Measurements from ENCODE around the gene IL4I1.

IL4I1 gene

GRCh38 chr19:49904136-49904535 is 7.4 kb upstream of the IL4I1 start:
- no peak overlapping the region for H3K4me3 ChIP-seq (ENCODE audit: low read length in 2 of 2)
- H3K27ac ChIP-seq (replicated peaks; ENCODE audit: low read length): no peak overlapping the region
- no peak overlapping the region for H2BK12ac ChIP-seq (ENCODE audit: low read length)
- no peak overlapping the region for H3K23ac ChIP-seq (ENCODE audit: low read depth, low read length, poor library complexity)
- H3K27me3 ChIP-seq (ENCODE audit: control insufficient read depth in 3 of 3, insufficient read depth in 3 of 3, low read depth in 1 of 3, low read length in 3 of 3): peaks cover 0 to 1% (median 0%) of the 10 kb centered on the region in 3 experiments
- peaks cover 4% of the 10 kb centered on the region for H3K79me1 ChIP-seq (ENCODE audit: low read depth, low read length)
- peaks cover 0 to 2% of the 10 kb centered on the region in 2 donors for H3K9me3 ChIP-seq (replicated peaks in 1 of 2; ENCODE audit: control insufficient read depth in 2 of 2, insufficient read depth in 1 of 2, low read depth in 1 of 2, low read length in 2 of 2)
- H2BK5ac ChIP-seq (ENCODE audit: low read length): no peak overlapping the region
- no peak for DNase-seq (ENCODE audit: low spot score)
- no peak overlapping the region for H3K14ac ChIP-seq (ENCODE audit: low read length)
- H3K36me3 ChIP-seq (replicated peaks in 1 of 2; ENCODE audit: control insufficient read depth in 2 of 2, insufficient read depth in 2 of 2, low read length in 2 of 2): peaks cover 28 to 35% of the 10 kb centered on the region in 2 donors
- H3K4me2 ChIP-seq (ENCODE audit: insufficient read depth, low read length, poor library complexity, severe bottlenecking): no peak overlapping the region
- no peak overlapping the region for H4K91ac ChIP-seq (ENCODE audit: low read depth, low read length, poor library complexity)
- H3K4ac ChIP-seq (ENCODE audit: low read length): no peak overlapping the region
- no peak overlapping the region for H2BK120ac ChIP-seq (ENCODE audit: low read depth, low read length)
- no peak overlapping the region for H2AK5ac ChIP-seq (ENCODE audit: low read depth, low read length)
- no peak overlapping the region for H4K8ac ChIP-seq (ENCODE audit: low read depth, low read length)
- H3K18ac ChIP-seq (ENCODE audit: low read length): no peak overlapping the region
- H3K4me1 ChIP-seq (ENCODE audit: control insufficient read depth in 2 of 2, insufficient read depth in 1 of 2, low read depth in 1 of 2, low read length in 2 of 2): no peaks in the 10 kb centered on the region
- H3K9ac ChIP-seq (ENCODE audit: low read depth, low read length, poor library complexity): no peak overlapping the region
- no peak overlapping the region for H2BK15ac ChIP-seq (ENCODE audit: low read length)
- WGBS, 2 donors (ENCODE audit: extremely low coverage in 2 of 2, insufficient read length in 2 of 2, insufficient replicate concordance in 1 of 2): no CpG with 5 or more reads among the region's 6 CpGs
- no peak overlapping the region for H2AFZ ChIP-seq (ENCODE audit: low read length)

GRCh38 chr19:49895566-49896297 is 955 bp downstream of the IL4I1 start:
- no peak overlapping the region for H3K4me3 ChIP-seq (ENCODE audit: low read length in 2 of 2)
- H3K4me1 ChIP-seq (ENCODE audit: control insufficient read depth in 2 of 2, insufficient read depth in 1 of 2, low read depth in 1 of 2, low read length in 2 of 2): peaks cover 5 to 6% of the 10 kb centered on the region in 2 donors
- H4K8ac ChIP-seq (ENCODE audit: low read depth, low read length): no peak overlapping the region
- H3K4ac ChIP-seq (ENCODE audit: low read length): no peak overlapping the region
- H3K18ac ChIP-seq (ENCODE audit: low read length): peak overlapping the region; percentile 38
- H3K9me3 ChIP-seq (replicated peaks in 1 of 2; ENCODE audit: control insufficient read depth in 2 of 2, insufficient read depth in 1 of 2, low read depth in 1 of 2, low read length in 2 of 2): no peaks in the 10 kb centered on the region
- peak overlapping the region; percentile 95 for H2BK15ac ChIP-seq (ENCODE audit: low read length)
- H3K9ac ChIP-seq (ENCODE audit: low read depth, low read length, poor library complexity): no peak overlapping the region
- H2AFZ ChIP-seq (ENCODE audit: low read length): no peak overlapping the region
- peak overlapping the region; percentile 10 for H3K14ac ChIP-seq (ENCODE audit: low read length)
- no peaks in the 10 kb centered on the region for H3K36me3 ChIP-seq (replicated peaks in 1 of 2; ENCODE audit: control insufficient read depth in 2 of 2, insufficient read depth in 2 of 2, low read length in 2 of 2)
- peak overlapping the region; percentile 6 for H2BK12ac ChIP-seq (ENCODE audit: low read length)
- peak overlapping the region; percentile 92 for H2AK5ac ChIP-seq (ENCODE audit: low read depth, low read length)
- H3K27me3 ChIP-seq (ENCODE audit: control insufficient read depth in 3 of 3, insufficient read depth in 3 of 3, low read depth in 1 of 3, low read length in 3 of 3): peaks cover 0 to 14% (median 0%) of the 10 kb centered on the region in 3 experiments
- no peak overlapping the region for H3K23ac ChIP-seq (ENCODE audit: low read depth, low read length, poor library complexity)
- no peaks in the 10 kb centered on the region for H3K79me1 ChIP-seq (ENCODE audit: low read depth, low read length)
- DNase-seq (ENCODE audit: low spot score): no peak
- WGBS, 2 donors (ENCODE audit: extremely low coverage in 2 of 2, insufficient read length in 2 of 2, insufficient replicate concordance in 1 of 2): no CpG with 5 or more reads among the region's 17 CpGs
- no peak overlapping the region for H2BK120ac ChIP-seq (ENCODE audit: low read depth, low read length)
- no peak overlapping the region for H3K27ac ChIP-seq (replicated peaks; ENCODE audit: low read length)
- H4K91ac ChIP-seq (ENCODE audit: low read depth, low read length, poor library complexity): no peak overlapping the region
- no peak overlapping the region for H2BK5ac ChIP-seq (ENCODE audit: low read length)
- H3K4me2 ChIP-seq (ENCODE audit: insufficient read depth, low read length, poor library complexity, severe bottlenecking): no peak overlapping the region

- Histone ChIP-seq H3K4me2 (ENCODE audit: insufficient read depth, low read length, poor library complexity, severe bottlenecking) (no peak overlapping the region), H3K4me1 (ENCODE audit: control insufficient read depth in 2 of 2, insufficient read depth in 1 of 2, low read depth in 1 of 2, low read length in 2 of 2) (peaks cover 5 to 9% of the 10 kb centered on the region in 2 donors)
These were observed 1.7 kb downstream of the IL4I1 start for GRCh38 chr19:49894879-49895565.

GRCh38 chr19:49894011-49894664 is 2.5 kb downstream of the IL4I1 start:
- WGBS, 2 donors (ENCODE audit: extremely low coverage in 2 of 2, insufficient read length in 2 of 2, insufficient replicate concordance in 1 of 2): no CpG with 5 or more reads among the region's 18 CpGs
- H3K9ac ChIP-seq (ENCODE audit: low read depth, low read length, poor library complexity): no peak overlapping the region
- peaks cover 5 to 9% of the 10 kb centered on the region in 2 donors for H3K4me1 ChIP-seq (ENCODE audit: control insufficient read depth in 2 of 2, insufficient read depth in 1 of 2, low read depth in 1 of 2, low read length in 2 of 2)
- no peak overlapping the region for H4K91ac ChIP-seq (ENCODE audit: low read depth, low read length, poor library complexity)
- no peak overlapping the region for H3K14ac ChIP-seq (ENCODE audit: low read length)
- no peak overlapping the region for H3K27ac ChIP-seq (replicated peaks; ENCODE audit: low read length)
- H2BK15ac ChIP-seq (ENCODE audit: low read length): no peak overlapping the region
- H3K18ac ChIP-seq (ENCODE audit: low read length): no peak overlapping the region
- H3K79me1 ChIP-seq (ENCODE audit: low read depth, low read length): no peaks in the 10 kb centered on the region
- H3K27me3 ChIP-seq (ENCODE audit: control insufficient read depth in 3 of 3, insufficient read depth in 3 of 3, low read depth in 1 of 3, low read length in 3 of 3): peaks cover 0 to 13% (median 10%) of the 10 kb centered on the region in 3 experiments
- no peak overlapping the region for H3K4me2 ChIP-seq (ENCODE audit: insufficient read depth, low read length, poor library complexity, severe bottlenecking)
- H3K9me3 ChIP-seq (replicated peaks in 1 of 2; ENCODE audit: control insufficient read depth in 2 of 2, insufficient read depth in 1 of 2, low read depth in 1 of 2, low read length in 2 of 2): peaks cover 0 to 9% of the 10 kb centered on the region in 2 donors
- no peak overlapping the region for H3K4me3 ChIP-seq (ENCODE audit: low read length in 2 of 2)
- H2BK12ac ChIP-seq (ENCODE audit: low read length): no peak overlapping the region
- H3K4ac ChIP-seq (ENCODE audit: low read length): no peak overlapping the region
- no peak for DNase-seq (ENCODE audit: low spot score)
- H2AK5ac ChIP-seq (ENCODE audit: low read depth, low read length): peak overlapping the region; percentile 61
- H3K23ac ChIP-seq (ENCODE audit: low read depth, low read length, poor library complexity): no peak overlapping the region
- no peak overlapping the region for H4K8ac ChIP-seq (ENCODE audit: low read depth, low read length)
- H2BK5ac ChIP-seq (ENCODE audit: low read length): no peak overlapping the region
- H2BK120ac ChIP-seq (ENCODE audit: low read depth, low read length): no peak overlapping the region
- no peak overlapping the region for H2AFZ ChIP-seq (ENCODE audit: low read length)
- no peaks in the 10 kb centered on the region for H3K36me3 ChIP-seq (replicated peaks in 1 of 2; ENCODE audit: control insufficient read depth in 2 of 2, insufficient read depth in 2 of 2, low read length in 2 of 2)

More at GRCh38 chr19:49894879-49895565, 1.7 kb downstream of the IL4I1 start:
- H2BK120ac ChIP-seq (ENCODE audit: low read depth, low read length): no peak overlapping the region
- H4K91ac ChIP-seq (ENCODE audit: low read depth, low read length, poor library complexity): no peak overlapping the region
- H4K8ac ChIP-seq (ENCODE audit: low read depth, low read length): no peak overlapping the region
- H3K27me3 ChIP-seq (ENCODE audit: control insufficient read depth in 3 of 3, insufficient read depth in 3 of 3, low read depth in 1 of 3, low read length in 3 of 3): peaks cover 0 to 14% (median 3%) of the 10 kb centered on the region in 3 experiments
- peak overlapping the region; percentile 6 for H2BK12ac ChIP-seq (ENCODE audit: low read length)
- no peak overlapping the region for H2AFZ ChIP-seq (ENCODE audit: low read length)
- peak overlapping the region; percentile 84 for H2AK5ac ChIP-seq (ENCODE audit: low read depth, low read length)
- H2BK15ac ChIP-seq (ENCODE audit: low read length): peak overlapping the region; percentile 67
- H2BK5ac ChIP-seq (ENCODE audit: low read length): no peak overlapping the region
- no CpG with 5 or more reads among the region's 17 CpGs for WGBS, 2 donors (ENCODE audit: extremely low coverage in 2 of 2, insufficient read length in 2 of 2, insufficient replicate concordance in 1 of 2)
- H3K9me3 ChIP-seq (replicated peaks in 1 of 2; ENCODE audit: control insufficient read depth in 2 of 2, insufficient read depth in 1 of 2, low read depth in 1 of 2, low read length in 2 of 2): peaks cover 0 to 1% of the 10 kb centered on the region in 2 donors
- H3K18ac ChIP-seq (ENCODE audit: low read length): peak overlapping the region; percentile 27
- H3K23ac ChIP-seq (ENCODE audit: low read depth, low read length, poor library complexity): peak overlapping the region; percentile 55
- H3K4me3 ChIP-seq (ENCODE audit: low read length in 2 of 2): no peak overlapping the region
- H3K4ac ChIP-seq (ENCODE audit: low read length): no peak overlapping the region
- no peaks in the 10 kb centered on the region for H3K79me1 ChIP-seq (ENCODE audit: low read depth, low read length)
- H3K14ac ChIP-seq (ENCODE audit: low read length): no peak overlapping the region
- H3K9ac ChIP-seq (ENCODE audit: low read depth, low read length, poor library complexity): no peak overlapping the region
- no peak for DNase-seq (ENCODE audit: low spot score)
- no peak overlapping the region for H3K27ac ChIP-seq (replicated peaks; ENCODE audit: low read length)
- no peaks in the 10 kb centered on the region for H3K36me3 ChIP-seq (replicated peaks in 1 of 2; ENCODE audit: control insufficient read depth in 2 of 2, insufficient read depth in 2 of 2, low read length in 2 of 2)
